HCT116 (cell line): ENCODE measurements around the gene TEK. TPM values are rescaled to one million over a fixed set of nuclear protein-coding genes. Genes with fewer than 3 reads are reported as not detected.

Source experiments
- ATAC-seq: fragments of 200-7000 bp; cut with Tn5 transposase; 2 replicates; pipeline ENCODE4 v1.9.1; 2020; ENCODE audit warnings: mild to moderate bottlenecking, moderate library complexity
- BruUV-seq: library from RNA; stranded (reverse); fragments of 400-500 nt; replicated peaks from 2 replicates; lab custom pipeline; 2021; lab: Mats Ljungman, UMichigan
- CTCF ChIA-PET: fragments of 300-600 bp; sonication (Branson Sonifier 250); formaldehyde crosslinking; loops from one replicate; lab custom pipeline; 2021; ENCODE audit warnings: antibody characterized with exemption; lab: Charles Lee
- POLR2A ChIA-PET: fragments of 300-600, 350-600 bp; sonication (Branson Sonifier 250); formaldehyde crosslinking; loops from one replicate; lab custom pipeline; 2021; ENCODE audit warnings: antibody characterized with exemption; lab: Charles Lee
- RAD21 ChIA-PET, 2 experiments: fragments of 300-600 bp; sonication (Branson Sonifier 250); formaldehyde crosslinking; loops; one replicate each; lab custom pipeline; 2023; ENCODE audit warnings: low total read pairs in 2 of 2; ENCODE audit not compliant: uncharacterized antibody in 2 of 2, unreplicated experiment in 2 of 2, low non-redundant PET in 1 of 2; lab: Charles Lee
- DNase-seq: peaks from one replicate; pipeline ENCODE4 v3.0.0-alpha.2; 2010; ENCODE audit warnings: low read depth, low spot score
- H2AFZ ChIP-seq: fragments of 200-600 bp; shearing (Covaris generic), sonication (generic); 2 replicates; pipeline ENCODE4 v1.6.1; 2017; ENCODE audit warnings: low read depth, mixed run types, mixed read lengths, antibody characterized with exemption, low read length; ENCODE audit not compliant: poor library complexity, severe bottlenecking
- H3K27ac ChIP-seq: 2 replicates; pipeline ENCODE4 v1.5.1; 2012; ENCODE audit warnings: low read depth, low read length
- H3K27me3 ChIP-seq: fragments of 200-600 bp; sonication (generic); 2 replicates; pipeline ENCODE4 v1.6.1; 2016; ENCODE audit warnings: mixed run types, low read length, mixed read lengths; ENCODE audit not compliant: insufficient read depth
- H3K36me3 ChIP-seq, 2 experiments: fragments of 200-500 bp in 1 of 2; fragments of 200-600 bp in 1 of 2; sonication (Bioruptor generic) in 1 of 2; sonication (generic) in 1 of 2; 2 replicates each; pipeline versions ENCODE4 v1.5.1 to v1.6.1; 2014 to 2016; ENCODE audit warnings: low read length in 2 of 2, inconsistent platforms in 1 of 2, mixed read lengths in 1 of 2, mixed run types in 1 of 2; ENCODE audit not compliant: insufficient read depth in 2 of 2, control insufficient read depth in 1 of 2
- H3K4me1 ChIP-seq, 2 experiments: fragments of 200-600 bp in 1 of 2; sonication (generic) in 1 of 2; 2 replicates each; pipeline versions ENCODE4 v1.5.1 to v1.6.1; 2012 to 2017; ENCODE audit warnings: low read length in 2 of 2, inconsistent platforms in 1 of 2, mild to moderate bottlenecking in 1 of 2, mixed read lengths in 1 of 2, mixed run types in 1 of 2, moderate library complexity in 1 of 2; ENCODE audit not compliant: insufficient read depth in 2 of 2, control insufficient read depth in 1 of 2
- H3K4me2 ChIP-seq: fragments of 200-600 bp; sonication (generic); 2 replicates; pipeline ENCODE4 v1.6.1; 2017; ENCODE audit warnings: mixed run types, low read length, mixed read lengths
- H3K4me3 ChIP-seq, 2 experiments: fragments of 200-600 bp in 1 of 2; sonication (generic) in 1 of 2; replicated peaks in 1 of 2; 2 replicates each; pipeline ENCODE4 v1.5.1; 2011 to 2016; ENCODE audit warnings: low read length in 2 of 2, control low read depth in 1 of 2, low read depth in 1 of 2, mild to moderate bottlenecking in 1 of 2, mixed read lengths in 1 of 2, mixed run types in 1 of 2
- H3K79me2 ChIP-seq: fragments of 200-600 bp; sonication (generic); 2 replicates; pipeline ENCODE4 v1.6.1; 2017; ENCODE audit warnings: mild to moderate bottlenecking, mixed run types, low read length, moderate library complexity, mixed read lengths; ENCODE audit not compliant: insufficient read depth
- H3K9ac ChIP-seq: fragments of 200-600 bp; sonication (generic); 2 replicates; pipeline ENCODE4 v1.6.1; 2016; ENCODE audit warnings: low read length, mixed read lengths
- H3K9me2 ChIP-seq: fragments of 200-600 bp; sonication (generic), shearing (Covaris generic); 2 replicates; pipeline ENCODE4 v1.6.1; 2017; ENCODE audit warnings: mixed run types, mild to moderate bottlenecking, moderate library complexity; ENCODE audit not compliant: insufficient read depth
- H3K9me3 ChIP-seq, 2 experiments: fragments of 200-500 bp in 1 of 2; fragments of 200-600 bp in 1 of 2; sonication (Bioruptor generic) in 1 of 2; sonication (generic) in 1 of 2; 2 replicates each; pipeline ENCODE4 v1.6.1; 2014 to 2017; ENCODE audit warnings: low read length in 2 of 2, mixed read lengths in 2 of 2, inconsistent platforms in 1 of 2, low read depth in 1 of 2, mild to moderate bottlenecking in 1 of 2, mixed run types in 1 of 2, moderate library complexity in 1 of 2; ENCODE audit not compliant: control insufficient read depth in 1 of 2, insufficient read depth in 1 of 2
- H4K20me1 ChIP-seq: fragments of 200-600 bp; sonication (generic), shearing (Covaris generic); 2 replicates; pipeline ENCODE4 v1.6.1; 2017; ENCODE audit warnings: mixed run types, mild to moderate bottlenecking, moderate library complexity; ENCODE audit not compliant: insufficient read depth
- CEBPB ChIP-seq: IDR thresholded peaks from 2 replicates; pipeline ENCODE4 v1.6.1; 2012; ENCODE audit warnings: low read depth
- EGR1 ChIP-seq: IDR thresholded peaks from 2 replicates; pipeline ENCODE4 v1.6.1; 2012; ENCODE audit warnings: low read depth
- EZH2 ChIP-seq: fragments of 200-600 bp; sonication (generic); IDR thresholded peaks from 2 replicates; pipeline ENCODE4 v1.6.1; 2017; ENCODE audit warnings: antibody characterized with exemption, mixed run types
- EZH2phosphoT487 ChIP-seq: fragments of 200-600 bp; IDR thresholded peaks from 2 replicates; pipeline ENCODE4 v1.6.1; 2018; ENCODE audit warnings: antibody characterized with exemption, borderline replicate concordance
- FOSL1 ChIP-seq: IDR thresholded peaks from 2 replicates; pipeline ENCODE4 v1.6.1; 2012; ENCODE audit warnings: low read depth
- JUND ChIP-seq: IDR thresholded peaks from 2 replicates; pipeline ENCODE4 v1.6.1; 2012
- POLR2A ChIP-seq: IDR thresholded peaks from 2 replicates; pipeline ENCODE4 v1.7.0; 2011; ENCODE audit warnings: borderline replicate concordance; ENCODE audit not compliant: insufficient read depth, insufficient read length; ENCODE audit errors: extremely low read depth
- POLR2AphosphoS5 ChIP-seq: IDR thresholded peaks from 2 replicates; pipeline ENCODE4 v1.6.1; 2011; ENCODE audit warnings: mild to moderate bottlenecking, low read depth, low read length, moderate library complexity
- RAD21 ChIP-seq: IDR thresholded peaks from 2 replicates; pipeline ENCODE4 v1.6.1; 2012; ENCODE audit warnings: low read depth, mild to moderate bottlenecking
- SIN3A ChIP-seq: IDR thresholded peaks from 2 replicates; pipeline ENCODE4 v1.6.1; 2012; ENCODE audit warnings: low read depth
- SP1 ChIP-seq: IDR thresholded peaks from 2 replicates; pipeline ENCODE4 v1.6.1; 2012; ENCODE audit warnings: low read depth
- TCF7L2 ChIP-seq: IDR thresholded peaks from 2 replicates; pipeline ENCODE4 v1.7.0; 2011; ENCODE audit warnings: borderline replicate concordance, inconsistent platforms; ENCODE audit not compliant: insufficient read depth, insufficient read length; ENCODE audit errors: extremely low read depth
- YY1 ChIP-seq: IDR thresholded peaks from 2 replicates; pipeline ENCODE4 v1.6.1; 2011; ENCODE audit warnings: low read length, low read depth, moderate library complexity, mild to moderate bottlenecking; ENCODE audit not compliant: insufficient replicate concordance; ENCODE audit errors: extremely low read depth
- ZFX ChIP-seq: fragments of 450-650 bp; IDR thresholded peaks from 2 replicates; pipeline ENCODE4 v1.6.1; 2017
- ZNF274 ChIP-seq: fragments of 200-500 bp; sonication (Bioruptor generic); IDR thresholded peaks from 2 replicates; pipeline ENCODE4 v1.6.1; 2014; ENCODE audit warnings: mild to moderate bottlenecking, low read depth, low read length, inconsistent platforms
- intact Hi-C: fragments of 100-400 bp; cut with micrococcal nuclease; formaldehyde crosslinking; loops from 2 replicates; pipeline ENCODE4 v1.10.0; 2022
- total RNA-seq: library from RNA; stranded (reverse); gene quantifications from one replicate; pipeline ENCODE4 v1.2.1, GENCODE V29; 2021; ENCODE audit not compliant: unreplicated experiment
- TF ChIP-seq, protein P1 (sequence below): IDR thresholded peaks from 2 replicates; pipeline ENCODE4 v1.6.1; 2012; ENCODE audit warnings: low read depth
- TF ChIP-seq, protein P2 (sequence below): IDR thresholded peaks from 2 replicates; pipeline ENCODE4 v1.6.1; 2011; ENCODE audit warnings: mild to moderate bottlenecking, low read length, moderate library complexity; ENCODE audit not compliant: insufficient replicate concordance; ENCODE audit errors: extremely low read depth
- TF ChIP-seq, protein P3 (sequence below), 3 experiments: fragments of 200-600 bp in 1 of 3; sonication (generic) in 1 of 3; IDR thresholded peaks in 2 of 3; conservative IDR thresholded peaks in 1 of 3; 2 replicates each; pipeline ENCODE4 v1.5.1; 2012 to 2017; ENCODE audit warnings: low read depth in 2 of 3, low read length in 2 of 3, antibody characterized with exemption in 1 of 3, borderline replicate concordance in 1 of 3, control low read depth in 1 of 3, mild to moderate bottlenecking in 1 of 3, mixed read lengths in 1 of 3, mixed run types in 1 of 3, moderate library complexity in 1 of 3; ENCODE audit not compliant: insufficient read depth in 1 of 3
- TF ChIP-seq, protein P4 (sequence below): IDR thresholded peaks from 2 replicates; pipeline ENCODE4 v1.6.1; 2012

The TEK gene
- total RNA-seq, 1 experiment from 2014 or later = 0.15 TPM

DNA sequence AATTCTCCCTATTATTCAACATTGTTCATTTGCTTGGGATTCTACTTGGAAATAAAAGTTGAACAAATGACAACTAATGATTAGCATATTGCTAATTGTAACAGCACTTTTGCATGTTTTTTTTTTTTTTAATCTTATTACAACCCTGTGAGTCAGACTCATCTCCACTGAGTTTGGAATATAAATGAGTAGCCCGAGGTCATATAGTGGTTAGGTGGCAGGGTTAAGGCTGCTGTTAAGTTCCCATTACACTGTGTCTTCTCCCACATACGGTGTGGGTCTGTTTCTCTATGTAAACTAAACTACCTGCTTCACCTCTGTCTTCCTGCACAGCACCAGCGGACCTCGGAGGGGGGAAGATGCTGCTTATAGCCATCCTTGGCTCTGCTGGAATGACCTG, 95.6 kb downstream of the TEK start:
- H3K4me1 ChIP-seq = no peaks in the 10 kb centered on the region
- ChIA-PET CTCF (no interaction called here), POLR2A (no interaction called here), RAD21 (no interaction called here)
- H3K4me2 ChIP-seq = no peak overlapping the region
- H3K79me2 ChIP-seq = no peaks in the 10 kb centered on the region
- no peak overlapping the region for H2AFZ ChIP-seq
- no peak overlapping the region for H3K27ac ChIP-seq
- H3K9me3 ChIP-seq = no peaks in the 10 kb centered on the region
- H3K9me2 ChIP-seq = no peaks in the 10 kb centered on the region
- intact Hi-C loops = no loop called here
- no peak overlapping the region for H3K4me3 ChIP-seq
- no peaks in the 10 kb centered on the region for H3K27me3 ChIP-seq
- H3K9ac ChIP-seq = no peak overlapping the region
- ATAC-seq = no peak
- TF ChIP-seq JUND = no peak
- no peak for TF ChIP-seq TCF7L2
- no peak for TF ChIP-seq EZH2
- TF ChIP-seq, protein P1, sequence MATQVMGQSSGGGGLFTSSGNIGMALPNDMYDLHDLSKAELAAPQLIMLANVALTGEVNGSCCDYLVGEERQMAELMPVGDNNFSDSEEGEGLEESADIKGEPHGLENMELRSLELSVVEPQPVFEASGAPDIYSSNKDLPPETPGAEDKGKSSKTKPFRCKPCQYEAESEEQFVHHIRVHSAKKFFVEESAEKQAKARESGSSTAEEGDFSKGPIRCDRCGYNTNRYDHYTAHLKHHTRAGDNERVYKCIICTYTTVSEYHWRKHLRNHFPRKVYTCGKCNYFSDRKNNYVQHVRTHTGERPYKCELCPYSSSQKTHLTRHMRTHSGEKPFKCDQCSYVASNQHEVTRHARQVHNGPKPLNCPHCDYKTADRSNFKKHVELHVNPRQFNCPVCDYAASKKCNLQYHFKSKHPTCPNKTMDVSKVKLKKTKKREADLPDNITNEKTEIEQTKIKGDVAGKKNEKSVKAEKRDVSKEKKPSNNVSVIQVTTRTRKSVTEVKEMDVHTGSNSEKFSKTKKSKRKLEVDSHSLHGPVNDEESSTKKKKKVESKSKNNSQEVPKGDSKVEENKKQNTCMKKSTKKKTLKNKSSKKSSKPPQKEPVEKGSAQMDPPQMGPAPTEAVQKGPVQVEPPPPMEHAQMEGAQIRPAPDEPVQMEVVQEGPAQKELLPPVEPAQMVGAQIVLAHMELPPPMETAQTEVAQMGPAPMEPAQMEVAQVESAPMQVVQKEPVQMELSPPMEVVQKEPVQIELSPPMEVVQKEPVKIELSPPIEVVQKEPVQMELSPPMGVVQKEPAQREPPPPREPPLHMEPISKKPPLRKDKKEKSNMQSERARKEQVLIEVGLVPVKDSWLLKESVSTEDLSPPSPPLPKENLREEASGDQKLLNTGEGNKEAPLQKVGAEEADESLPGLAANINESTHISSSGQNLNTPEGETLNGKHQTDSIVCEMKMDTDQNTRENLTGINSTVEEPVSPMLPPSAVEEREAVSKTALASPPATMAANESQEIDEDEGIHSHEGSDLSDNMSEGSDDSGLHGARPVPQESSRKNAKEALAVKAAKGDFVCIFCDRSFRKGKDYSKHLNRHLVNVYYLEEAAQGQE = no peak
- no peak for TF ChIP-seq CEBPB
- TF ChIP-seq SIN3A = no peak
- no peak for TF ChIP-seq POLR2A
- TF ChIP-seq, protein P2, sequence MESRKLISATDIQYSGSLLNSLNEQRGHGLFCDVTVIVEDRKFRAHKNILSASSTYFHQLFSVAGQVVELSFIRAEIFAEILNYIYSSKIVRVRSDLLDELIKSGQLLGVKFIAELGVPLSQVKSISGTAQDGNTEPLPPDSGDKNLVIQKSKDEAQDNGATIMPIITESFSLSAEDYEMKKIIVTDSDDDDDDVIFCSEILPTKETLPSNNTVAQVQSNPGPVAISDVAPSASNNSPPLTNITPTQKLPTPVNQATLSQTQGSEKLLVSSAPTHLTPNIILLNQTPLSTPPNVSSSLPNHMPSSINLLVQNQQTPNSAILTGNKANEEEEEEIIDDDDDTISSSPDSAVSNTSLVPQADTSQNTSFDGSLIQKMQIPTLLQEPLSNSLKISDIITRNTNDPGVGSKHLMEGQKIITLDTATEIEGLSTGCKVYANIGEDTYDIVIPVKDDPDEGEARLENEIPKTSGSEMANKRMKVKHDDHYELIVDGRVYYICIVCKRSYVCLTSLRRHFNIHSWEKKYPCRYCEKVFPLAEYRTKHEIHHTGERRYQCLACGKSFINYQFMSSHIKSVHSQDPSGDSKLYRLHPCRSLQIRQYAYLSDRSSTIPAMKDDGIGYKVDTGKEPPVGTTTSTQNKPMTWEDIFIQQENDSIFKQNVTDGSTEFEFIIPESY = no peak
- TF ChIP-seq, protein P3, sequence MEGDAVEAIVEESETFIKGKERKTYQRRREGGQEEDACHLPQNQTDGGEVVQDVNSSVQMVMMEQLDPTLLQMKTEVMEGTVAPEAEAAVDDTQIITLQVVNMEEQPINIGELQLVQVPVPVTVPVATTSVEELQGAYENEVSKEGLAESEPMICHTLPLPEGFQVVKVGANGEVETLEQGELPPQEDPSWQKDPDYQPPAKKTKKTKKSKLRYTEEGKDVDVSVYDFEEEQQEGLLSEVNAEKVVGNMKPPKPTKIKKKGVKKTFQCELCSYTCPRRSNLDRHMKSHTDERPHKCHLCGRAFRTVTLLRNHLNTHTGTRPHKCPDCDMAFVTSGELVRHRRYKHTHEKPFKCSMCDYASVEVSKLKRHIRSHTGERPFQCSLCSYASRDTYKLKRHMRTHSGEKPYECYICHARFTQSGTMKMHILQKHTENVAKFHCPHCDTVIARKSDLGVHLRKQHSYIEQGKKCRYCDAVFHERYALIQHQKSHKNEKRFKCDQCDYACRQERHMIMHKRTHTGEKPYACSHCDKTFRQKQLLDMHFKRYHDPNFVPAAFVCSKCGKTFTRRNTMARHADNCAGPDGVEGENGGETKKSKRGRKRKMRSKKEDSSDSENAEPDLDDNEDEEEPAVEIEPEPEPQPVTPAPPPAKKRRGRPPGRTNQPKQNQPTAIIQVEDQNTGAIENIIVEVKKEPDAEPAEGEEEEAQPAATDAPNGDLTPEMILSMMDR (IDR thresholded peaks at IDR 0.05 in 2 of 3, conservative IDR thresholded peaks at IDR 0.05 in 1 of 3; ENCODE audit: borderline replicate concordance in 1 of 3, insufficient read depth in 1 of 3, low read depth in 2 of 3, low read length in 2 of 3) = no peak
- TF ChIP-seq EGR1 = no peak
- no peak for TF ChIP-seq SP1
- TF ChIP-seq POLR2AphosphoS5 = no peak
- TF ChIP-seq ZFX = no peak
- TF ChIP-seq, protein P4, sequence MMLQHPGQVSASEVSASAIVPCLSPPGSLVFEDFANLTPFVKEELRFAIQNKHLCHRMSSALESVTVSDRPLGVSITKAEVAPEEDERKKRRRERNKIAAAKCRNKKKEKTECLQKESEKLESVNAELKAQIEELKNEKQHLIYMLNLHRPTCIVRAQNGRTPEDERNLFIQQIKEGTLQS = no peak
- TF ChIP-seq ZNF274 = no peak
- no peak for TF ChIP-seq YY1
- no peak for TF ChIP-seq RAD21
- TF ChIP-seq EZH2phosphoT487 = no peak
- no peak for TF ChIP-seq FOSL1
- TF ChIP-seq, all 23 proteins: peak for 0
- no peaks in the 10 kb centered on the region for H3K36me3 ChIP-seq
- DNase-seq = no peak
- no peaks in the 10 kb centered on the region for H4K20me1 ChIP-seq
- BruUV-seq = no TSS peak
